Gastrocnemius medialis (tissue), 4 donors: Measurements from ENCODE around the gene ENTPD6. TPM values are rescaled to one million over a fixed set of nuclear protein-coding genes. Genes with fewer than 3 reads are reported as not detected.

Experiments
- ATAC-seq, 2 donors: fragments of 150-250 bp; one replicate each; pipeline ENCODE4 v1.9.1; 2016
- DNase-seq, 2 donors: peaks; one replicate each; pipeline ENCODE4 v3.0.0-alpha.2; 2019
- H3K27ac ChIP-seq, 4 donors: fragments of 200-600 bp; sonication (generic); 1 replicate in 1 of 4; 2 replicates in 3 of 4; pipeline ENCODE4 v1.5.1; 2016 to 2018; ENCODE audit warnings: mild to moderate bottlenecking in 2 of 4, moderate library complexity in 1 of 4
- H3K27me3 ChIP-seq, 3 donors: fragments of 200-600 bp; sonication (generic) in 2 of 3; 1 replicate in 1 of 3; 2 replicates in 2 of 3; pipeline versions ENCODE4 v1.5.1 to v1.6.0; 2016 to 2019; ENCODE audit warnings: mild to moderate bottlenecking in 1 of 3, moderate library complexity in 1 of 3
- H3K36me3 ChIP-seq, 2 donors: fragments of 200-600 bp; sonication (generic) in 1 of 2; one replicate each; pipeline ENCODE4 v1.5.1; 2017 to 2018
- H3K4me1 ChIP-seq, 2 donors: fragments of 200-600 bp; sonication (generic) in 1 of 2; one replicate each; pipeline ENCODE4 v1.5.1; 2016 to 2017; ENCODE audit warnings: mild to moderate bottlenecking in 2 of 2
- H3K4me3 ChIP-seq, 4 donors: fragments of 200-600 bp; sonication (generic) in 3 of 4; 1 replicate in 1 of 4; 2 replicates in 3 of 4; pipeline ENCODE4 v1.5.1; 2016 to 2019; ENCODE audit warnings: mild to moderate bottlenecking in 2 of 4
- H3K9me3 ChIP-seq, 3 donors: fragments of 200-600 bp; sonication (generic) in 2 of 3; 1 replicate in 1 of 3; 2 replicates in 2 of 3; pipeline ENCODE4 v1.5.1; 2016 to 2019
- CTCF ChIP-seq, 5 experiments: fragments of 450-650 bp in 3 of 5; fragments of 200-600 bp in 2 of 5; sonication (generic) in 2 of 5; IDR thresholded peaks in 4 of 5; conservative IDR thresholded peaks in 1 of 5; 1 replicate in 4 of 5; 2 replicates in 1 of 5; pipeline ENCODE4 v1.5.1; 2016 to 2019; ENCODE audit warnings: antibody characterized with exemption in 5 of 5, mild to moderate bottlenecking in 3 of 5, moderate library complexity in 3 of 5
- POLR2A ChIP-seq, 2 donors: fragments of 450-650 bp; IDR thresholded peaks; one replicate each; pipeline ENCODE4 v1.6.1; 2017; ENCODE audit warnings: antibody characterized with exemption in 2 of 2, mild to moderate bottlenecking in 2 of 2, moderate library complexity in 2 of 2
- in situ Hi-C, 4 donors: fragments of 200-750 bp; cut with MboI; loops; one replicate each; pipeline versions ENCODE4 v1.15.0 to v1.8.0; 2017; ENCODE audit warnings: low sequenced_read_pairs in 4 of 4
- intact Hi-C: fragments of 100-400 bp; cut with DNase I; formaldehyde crosslinking; loops from one replicate; pipeline ENCODE4 v1.15.1; 2023; ENCODE audit warnings: low total_unique reads
- total RNA-seq, 4 donors: library from RNA; depleted of rRNA; stranded (reverse); fragments of >200 nt; gene quantifications; one replicate each; pipeline versions ENCODE4 v1.1.0 to v1.2.3, GENCODE V29; 2016

ENTPD6 gene
- total RNA-seq, 4 donors from 2014 or later: 27.0 to 61.1 (median 50.2) TPM

GRCh38 chr20:25275813-25276532 lies 80.5 kb downstream of the ENTPD6 start:
- ATAC-seq: no peak
- peak in 1 of 2 donors; percentile 9 for DNase-seq
- Histone ChIP-seq H3K27ac (peak overlapping the region in 1 of 4 donors; percentile 89), H3K9me3 (no peaks in the 10 kb centered on the region), H3K27me3 (no peaks in the 10 kb centered on the region), H3K4me1 (peaks cover 32 to 54% of the 10 kb centered on the region in 2 donors), H3K36me3 (peaks cover 0 to 33% of the 10 kb centered on the region in 2 donors), H3K4me3 (no peak overlapping the region)
- no peak for TF ChIP-seq CTCF (IDR thresholded peaks at IDR 0.05 in 4 of 5, conservative IDR thresholded peaks at IDR 0.05 in 1 of 5)
- no peak for TF ChIP-seq POLR2A (IDR thresholded peaks at IDR 0.05)
- in situ Hi-C loops: loop anchor here in 1 of 4 donors (25.0 kb wide), 2 partner anchors 89 to 289 kb away; partner anchors contain the start of genes APMAP and ENTPD6
- intact Hi-C loops: loop anchor here (1.0 kb wide), 1 partner anchor 123 kb away; no protein-coding TSS in a partner anchor

Other genes with a start within 250 kb of the ENTPD6 start
- gene CST7, start 246.4 kb upstream of the ENTPD6 start, total RNA-seq: 1 to 10 TPM in 2 of 4 donors, under 1 TPM in 1, not detected in 1; 0.91 to 1.9 (median 1.0) TPM
- 100 to 1,000 TPM in 1 of 4 donors, 10 to 100 TPM in 3; 24.2 to 108 (median 29.3) TPM for gene APMAP, start 203.0 kb upstream of the ENTPD6 start, total RNA-seq
- gene ACSS1, start 137.6 kb upstream of the ENTPD6 start, total RNA-seq: 10 to 100 TPM; 11.4 to 84.6 (median 11.8) TPM
- gene VSX1, start 113.6 kb upstream of the ENTPD6 start, total RNA-seq: 1 to 10 TPM in 1 of 4 donors, under 1 TPM in 1, not detected in 2; 0.20 to 3.0 TPM
- 10 to 100 TPM; 13.6 to 50.7 (median 27.0) TPM for gene PYGB, start 52.4 kb downstream of the ENTPD6 start, total RNA-seq
- 10 to 100 TPM; 11.9 to 18.4 (median 13.8) TPM for gene ABHD12, start 195.1 kb downstream of the ENTPD6 start, total RNA-seq
- under 1 TPM in 2 of 4 donors, not detected in 2; 0.07 to 0.20 TPM for gene GINS1, start 212.0 kb downstream of the ENTPD6 start, total RNA-seq